OCI-LY3 (cell line): ENCODE results near the gene HPS3.

ENCODE experiments used
- EZH2phosphoT487 ChIP-seq: fragments of 200-600 bp; shearing (Covaris generic); IDR thresholded peaks from 2 replicates; pipeline ENCODE4 v1.6.1; 2018; ENCODE audit warnings: antibody characterized with exemption, mixed run types, low read depth
- TF ChIP-seq, protein P1 (sequence below): fragments of 200-600, 300-600 bp; sonication (generic); IDR thresholded peaks from 2 replicates; pipeline ENCODE4 v1.5.1; 2014; ENCODE audit warnings: antibody characterized with exemption, low read length, low read depth

DNA sequence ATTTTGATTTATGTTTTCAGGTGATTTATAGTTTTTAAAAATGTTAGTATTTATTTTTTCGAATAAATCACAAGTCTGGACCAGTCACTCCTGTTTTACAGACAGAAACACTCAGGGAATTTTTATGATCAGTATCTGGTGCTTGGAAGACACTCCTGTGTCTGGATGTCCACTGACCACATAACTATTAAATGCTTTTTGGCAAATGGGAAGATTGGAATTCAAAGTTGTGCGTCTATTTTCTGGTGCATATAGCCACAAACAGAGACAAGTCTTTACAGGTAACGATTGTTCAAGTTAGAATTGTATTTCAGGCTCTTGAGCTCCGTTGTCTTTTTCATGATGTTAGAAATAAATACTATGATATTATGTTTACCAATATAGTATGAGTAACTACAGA is 80.0 kb downstream of the HPS3 start:
- TF ChIP-seq, protein P1, sequence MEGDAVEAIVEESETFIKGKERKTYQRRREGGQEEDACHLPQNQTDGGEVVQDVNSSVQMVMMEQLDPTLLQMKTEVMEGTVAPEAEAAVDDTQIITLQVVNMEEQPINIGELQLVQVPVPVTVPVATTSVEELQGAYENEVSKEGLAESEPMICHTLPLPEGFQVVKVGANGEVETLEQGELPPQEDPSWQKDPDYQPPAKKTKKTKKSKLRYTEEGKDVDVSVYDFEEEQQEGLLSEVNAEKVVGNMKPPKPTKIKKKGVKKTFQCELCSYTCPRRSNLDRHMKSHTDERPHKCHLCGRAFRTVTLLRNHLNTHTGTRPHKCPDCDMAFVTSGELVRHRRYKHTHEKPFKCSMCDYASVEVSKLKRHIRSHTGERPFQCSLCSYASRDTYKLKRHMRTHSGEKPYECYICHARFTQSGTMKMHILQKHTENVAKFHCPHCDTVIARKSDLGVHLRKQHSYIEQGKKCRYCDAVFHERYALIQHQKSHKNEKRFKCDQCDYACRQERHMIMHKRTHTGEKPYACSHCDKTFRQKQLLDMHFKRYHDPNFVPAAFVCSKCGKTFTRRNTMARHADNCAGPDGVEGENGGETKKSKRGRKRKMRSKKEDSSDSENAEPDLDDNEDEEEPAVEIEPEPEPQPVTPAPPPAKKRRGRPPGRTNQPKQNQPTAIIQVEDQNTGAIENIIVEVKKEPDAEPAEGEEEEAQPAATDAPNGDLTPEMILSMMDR = no peak
- no peak for TF ChIP-seq EZH2phosphoT487
